HG02571 (cell line): Measurements from ENCODE around the gene CD7.

Experiments
- ATAC-seq: cut with Tn5 transposase; IDR thresholded peaks from one replicate; pipeline ENCODE4 v1.9.1; 2021; ENCODE audit warnings: mild to moderate bottlenecking, moderate library complexity; ENCODE audit not compliant: unreplicated experiment

Gene CD7

DNA sequence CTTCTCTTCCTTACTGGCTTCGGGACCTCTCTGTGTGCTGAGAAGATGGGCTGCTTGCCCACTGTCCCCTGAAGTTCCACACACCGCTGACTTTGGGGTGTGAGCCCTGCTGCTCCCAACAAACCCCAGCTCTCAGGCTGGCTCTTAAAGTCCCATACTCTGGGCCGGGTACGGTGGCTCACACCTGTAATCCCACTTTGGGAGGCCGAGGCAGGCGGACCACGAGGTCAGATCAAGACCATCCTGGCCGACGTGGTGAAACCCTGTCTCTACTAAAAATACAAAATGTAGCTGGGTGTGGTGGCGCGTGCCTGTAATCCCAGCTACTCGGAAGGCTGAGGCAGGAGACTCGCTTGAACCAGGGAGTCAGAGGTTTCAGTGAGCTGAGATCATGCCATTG, 17.2 kb downstream of the CD7 start:
- ATAC-seq: no peak

DNA sequence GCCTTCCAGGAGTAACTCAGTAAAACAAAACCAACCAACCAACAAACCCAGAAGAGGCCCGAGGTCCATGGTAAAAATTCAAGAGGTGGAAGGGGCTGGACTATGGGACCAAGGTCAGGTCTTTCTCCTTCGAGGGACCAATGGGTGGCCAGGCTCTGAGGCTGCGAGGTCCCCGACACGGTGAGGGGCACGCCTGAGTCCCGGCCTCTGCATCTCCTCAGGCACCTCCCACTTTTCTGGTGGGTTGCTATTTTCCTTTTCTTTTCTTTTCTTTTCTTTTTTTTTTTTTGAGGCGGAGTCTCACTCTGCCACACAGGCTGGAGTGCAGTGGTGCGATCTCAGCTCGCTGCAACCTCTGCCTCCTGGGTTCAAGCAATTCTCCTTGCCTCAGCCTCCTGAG, 18.0 kb downstream of the CD7 start:
- ATAC-seq: no peak

- ATAC-seq: no peak
Observed at GRCh38 chr17:82298538-82299421, 18.6 kb downstream of the CD7 start.

- no peak for ATAC-seq
Observed at GRCh38 chr17:82297714-82298537, 19.5 kb downstream of the CD7 start.

DNA sequence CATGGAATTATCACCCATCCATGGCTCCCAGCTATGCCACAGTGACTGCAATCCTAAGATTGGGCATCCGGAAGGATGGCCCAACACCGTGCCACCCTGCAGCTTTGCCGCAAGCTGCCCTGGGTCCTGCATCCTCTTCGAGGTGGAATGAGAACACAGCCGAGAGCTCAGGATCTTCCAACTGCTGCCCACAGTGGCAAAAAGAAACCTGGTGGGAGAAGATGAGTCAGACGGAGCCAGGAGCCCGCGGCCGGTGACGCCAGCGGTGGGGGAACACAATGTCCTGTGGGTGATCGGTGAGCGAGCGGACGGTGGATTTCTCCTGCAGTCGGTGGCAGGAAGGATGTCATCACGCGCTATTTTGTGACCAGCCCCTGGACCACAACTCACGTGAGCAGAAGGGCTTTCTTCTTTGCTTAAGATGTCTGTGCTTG, 20.1 kb downstream of the CD7 start:
- no peak for ATAC-seq

DNA sequence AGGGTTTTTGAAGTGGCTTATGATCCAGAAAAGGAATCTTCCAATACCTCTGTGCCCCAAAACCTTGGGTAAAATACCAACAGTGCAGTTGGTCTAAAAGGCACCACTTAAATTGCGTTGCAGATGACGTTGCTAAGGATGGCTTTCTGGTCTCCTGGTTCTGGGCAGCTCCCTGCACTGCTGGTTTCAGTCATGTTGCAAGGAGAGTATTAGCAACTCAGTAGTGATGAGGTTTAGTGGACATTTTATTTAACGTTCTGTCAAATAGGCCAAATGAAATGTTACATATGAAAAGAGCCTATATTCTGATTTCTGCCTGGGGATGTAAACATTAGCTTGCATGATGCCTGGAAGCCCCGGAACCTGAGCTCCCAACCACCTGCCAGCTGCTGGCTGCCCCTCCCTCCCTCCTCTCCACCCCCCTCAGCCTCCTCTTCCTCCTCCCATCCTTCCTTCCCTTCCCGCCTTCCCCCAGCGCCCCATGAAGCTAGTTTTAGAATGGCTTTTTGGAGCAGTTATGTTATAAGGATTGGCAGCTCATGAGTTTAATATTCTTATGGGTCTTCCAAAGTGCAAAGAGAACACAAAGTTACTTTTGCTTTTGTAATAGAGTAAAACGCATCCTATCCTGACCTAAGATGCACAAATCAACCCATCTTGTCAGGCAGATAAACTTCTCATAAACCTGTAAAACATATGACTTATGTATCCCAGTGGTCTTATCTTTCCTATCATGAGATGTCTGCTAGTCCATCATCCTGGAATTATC, 20.7 kb downstream of the CD7 start:
- ATAC-seq: no peak

GRCh38 chr17:82295472-82295814, 22.0 kb downstream of the CD7 start:
- no peak for ATAC-seq

GRCh38 chr17:82294064-82294773, 23.2 kb downstream of the CD7 start:
- ATAC-seq: no peak

GRCh38 chr17:82292251-82293154, 24.9 kb downstream of the CD7 start:
- ATAC-seq: peak; percentile 93

GRCh38 chr17:82291582-82292250, 25.7 kb downstream of the CD7 start:
- no peak for ATAC-seq

- ATAC-seq: no peak
Observed at GRCh38 chr17:82287868-82288801, 29.3 kb downstream of the CD7 start.

DNA sequence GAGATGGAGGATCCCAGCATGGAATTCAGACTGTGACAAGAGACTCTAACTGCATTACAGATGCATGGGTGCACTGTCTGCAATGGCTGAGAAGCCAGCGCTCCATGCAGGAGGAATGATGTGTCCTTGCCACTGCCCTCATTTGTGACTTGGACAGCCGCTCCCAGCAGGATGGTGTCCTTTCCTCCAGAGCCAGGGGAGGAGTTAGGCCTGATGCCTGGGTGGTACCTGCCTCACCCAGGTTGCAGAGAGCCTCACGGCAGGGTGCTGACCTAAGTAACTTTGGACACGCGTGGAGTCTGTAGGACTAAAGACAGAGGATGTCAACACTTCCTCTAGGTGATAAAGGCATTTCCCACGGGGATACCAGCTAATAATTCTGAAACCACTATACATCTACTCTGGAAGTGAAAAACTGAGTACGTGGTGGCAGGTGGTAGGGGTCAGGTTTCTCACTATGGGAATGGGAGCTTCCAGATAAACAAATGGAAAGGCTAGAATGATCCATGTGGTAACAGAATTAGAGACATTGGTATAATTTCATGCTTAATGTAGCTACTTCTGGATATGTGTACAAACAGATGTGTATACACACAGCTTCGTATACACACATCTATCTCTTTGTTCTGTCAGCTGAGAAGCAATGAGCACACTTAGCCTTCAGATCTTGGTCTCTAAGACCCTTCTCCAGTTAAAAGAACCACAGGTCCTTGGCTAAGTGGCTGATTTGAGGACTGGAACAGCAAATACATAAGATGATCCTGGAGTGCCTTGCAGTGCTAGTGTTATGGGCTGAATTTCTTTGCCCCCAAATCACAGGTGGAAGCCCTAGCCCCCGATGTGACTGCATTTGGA, 30.2 kb downstream of the CD7 start:
- no peak for ATAC-seq

DNA sequence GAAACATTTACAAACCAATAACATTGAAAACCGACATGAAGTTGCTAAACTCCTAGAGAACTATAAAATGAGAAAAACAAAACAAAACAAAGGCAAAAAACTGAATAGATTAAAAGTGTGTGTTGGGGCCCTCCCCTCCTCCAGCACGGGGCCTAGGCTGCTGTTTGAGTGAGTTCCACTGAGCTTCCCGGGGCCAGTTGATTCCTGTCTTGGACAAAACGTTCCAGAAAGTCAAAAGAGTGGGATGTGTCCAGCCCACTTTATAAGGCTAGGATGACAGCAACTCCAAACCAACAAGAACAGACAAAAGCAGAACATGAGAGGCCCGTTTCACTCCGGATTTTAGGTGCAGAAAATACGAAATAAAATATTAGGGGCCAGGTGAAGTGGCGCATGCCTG, 32.3 kb downstream of the CD7 start:
- ATAC-seq: no peak

GRCh38 chr17:82283208-82283749, 34.1 kb downstream of the CD7 start:
- ATAC-seq: no peak

DNA sequence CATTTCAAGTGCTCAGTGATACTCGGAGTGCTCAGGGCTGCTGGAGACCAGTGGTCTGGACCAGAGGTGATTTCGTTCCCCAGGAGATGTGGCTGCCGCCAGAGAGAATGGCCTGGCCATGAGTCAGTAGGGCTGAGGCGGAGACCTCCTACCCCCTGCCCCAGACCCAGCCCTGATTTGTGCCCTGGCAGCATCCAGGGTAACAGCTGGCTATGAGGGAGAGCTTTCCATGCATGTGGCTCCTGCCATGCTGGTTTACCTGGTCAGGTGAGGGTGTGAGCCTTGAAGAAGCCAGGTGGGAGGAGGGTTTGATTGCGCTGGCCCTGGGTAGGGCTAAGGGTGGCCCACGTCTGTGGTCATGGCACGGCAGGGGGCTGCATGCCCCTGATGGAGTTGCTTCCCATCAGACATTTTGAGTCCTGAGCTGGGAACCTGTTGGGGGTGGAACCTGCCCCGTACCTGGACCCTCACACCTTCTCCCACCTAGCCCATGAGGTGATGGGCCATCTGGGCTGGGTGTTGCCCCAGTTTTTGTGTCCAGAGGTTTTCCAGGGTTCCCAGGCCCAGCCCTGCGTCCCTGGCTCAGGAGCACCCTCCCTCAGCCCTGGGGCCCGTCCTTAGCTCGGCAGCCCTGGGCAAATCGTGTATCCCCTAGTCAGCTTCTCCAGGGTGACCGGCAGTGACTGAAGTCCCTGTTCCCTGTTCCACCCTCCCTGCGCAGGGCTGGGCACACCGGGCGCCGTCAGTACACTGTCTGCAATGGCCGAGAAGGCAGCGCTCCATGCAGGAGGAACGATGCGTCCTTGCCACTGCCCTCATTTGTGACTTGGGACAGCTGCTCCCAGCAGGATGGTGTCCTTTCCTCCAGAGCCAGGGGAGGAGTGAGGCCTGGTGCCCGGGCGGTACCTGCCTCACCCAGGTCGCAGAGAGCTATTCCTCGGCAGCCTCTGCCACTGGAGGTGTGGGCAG, 34.9 kb downstream of the CD7 start:
- ATAC-seq: no peak
